Activated naive CD8-positive, alpha-beta T cell treated with anti-CD3 and anti-CD28 coated beads, Interleukin-2, amount 50 U/mL, for 16 hours (primary cell): Measurements from ENCODE around the gene ITPRIPL1.

ENCODE experiments used
- DNase-seq: peaks from one replicate; pipeline ENCODE4 v3.0.0-alpha.2; 2020; ENCODE audit warnings: low read depth, low spot score

ITPRIPL1 gene

GRCh38 chr2:96320728-96321622 lies 4.1 kb upstream of the ITPRIPL1 start:
- DNase-seq = no peak

GRCh38 chr2:96323849-96324248 lies 1.3 kb upstream of the ITPRIPL1 start:
- DNase-seq = no peak

GRCh38 chr2:96324721-96325040 lies 436 bp upstream of the ITPRIPL1 start:
- no peak for DNase-seq

- DNase-seq = no peak
Measured at GRCh38 chr2:96325884-96326255, 753 bp downstream of the ITPRIPL1 start.

GRCh38 chr2:96326564-96326963 lies 1.4 kb downstream of the ITPRIPL1 start:
- DNase-seq = no peak

- DNase-seq = no peak
Measured at GRCh38 chr2:96326990-96327820, 2.1 kb downstream of the ITPRIPL1 start.

GRCh38 chr2:96329456-96329855 lies 4.3 kb downstream of the ITPRIPL1 start:
- no peak for DNase-seq

GRCh38 chr2:96329874-96330273 lies 4.8 kb downstream of the ITPRIPL1 start:
- no peak for DNase-seq

GRCh38 chr2:96330407-96330806 lies 5.3 kb downstream of the ITPRIPL1 start:
- no peak for DNase-seq

GRCh38 chr2:96333708-96334107 lies 8.6 kb downstream of the ITPRIPL1 start:
- DNase-seq = no peak

- no peak for DNase-seq
Measured at GRCh38 chr2:96336104-96336775, 11.1 kb downstream of the ITPRIPL1 start.

GRCh38 chr2:96336873-96337272 lies 11.8 kb downstream of the ITPRIPL1 start:
- DNase-seq = no peak

GRCh38 chr2:96340493-96341414 lies 15.6 kb downstream of the ITPRIPL1 start:
- no peak for DNase-seq

- no peak for DNase-seq
Measured at GRCh38 chr2:96341641-96342040, 16.5 kb downstream of the ITPRIPL1 start.

GRCh38 chr2:96342085-96342484 lies 17.0 kb downstream of the ITPRIPL1 start:
- DNase-seq = no peak

GRCh38 chr2:96344011-96344410 lies 18.9 kb downstream of the ITPRIPL1 start:
- DNase-seq = no peak

- DNase-seq = no peak
Measured at GRCh38 chr2:96345438-96345837, 20.3 kb downstream of the ITPRIPL1 start.

GRCh38 chr2:96345868-96346462 lies 20.8 kb downstream of the ITPRIPL1 start:
- DNase-seq = no peak

GRCh38 chr2:96347395-96347794 lies 22.3 kb downstream of the ITPRIPL1 start:
- DNase-seq = no peak

GRCh38 chr2:96353032-96353561 lies 28.0 kb downstream of the ITPRIPL1 start:
- DNase-seq = no peak
